Activated T-cell treated with anti-CD3 and anti-CD28 coated beads for 4 hours (primary cell): ENCODE measurements around the gene NEDD4L.
"Not testable (repeated sequence)": the region's sequence is repeated elsewhere in the genome, so short reads cannot be mapped to it uniquely, and the experiment has no call there.

ENCODE experiments used
- DNase-seq: peaks from one replicate; pipeline ENCODE4 v3.0.0-alpha.2; 2020

NEDD4L gene

GRCh38 chr18:58027341-58027740 lies 16.7 kb upstream of the NEDD4L start:
- no peak for DNase-seq

GRCh38 chr18:58028109-58028784 lies 15.8 kb upstream of the NEDD4L start:
- no peak for DNase-seq

DNA sequence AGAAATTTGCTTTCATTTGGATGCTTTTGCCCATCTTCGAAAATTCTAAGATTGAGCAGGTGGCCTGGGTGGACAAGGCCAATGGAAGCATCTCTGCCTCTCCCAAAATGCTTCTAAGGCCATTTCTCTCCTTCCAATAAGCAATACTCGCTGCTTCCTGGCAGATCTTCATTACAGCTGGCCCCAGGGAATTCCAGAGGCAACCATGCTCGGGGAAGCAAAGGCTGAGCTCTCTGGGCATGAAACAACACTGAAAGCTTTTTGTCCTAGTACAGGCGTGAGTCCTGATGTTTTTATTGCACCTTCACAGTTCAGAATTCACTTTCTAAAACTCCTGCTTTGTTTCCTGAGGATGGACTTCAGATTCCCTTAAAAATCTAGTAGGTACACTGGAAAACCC lies 11.8 kb upstream of the NEDD4L start:
- DNase-seq, result no peak

DNA sequence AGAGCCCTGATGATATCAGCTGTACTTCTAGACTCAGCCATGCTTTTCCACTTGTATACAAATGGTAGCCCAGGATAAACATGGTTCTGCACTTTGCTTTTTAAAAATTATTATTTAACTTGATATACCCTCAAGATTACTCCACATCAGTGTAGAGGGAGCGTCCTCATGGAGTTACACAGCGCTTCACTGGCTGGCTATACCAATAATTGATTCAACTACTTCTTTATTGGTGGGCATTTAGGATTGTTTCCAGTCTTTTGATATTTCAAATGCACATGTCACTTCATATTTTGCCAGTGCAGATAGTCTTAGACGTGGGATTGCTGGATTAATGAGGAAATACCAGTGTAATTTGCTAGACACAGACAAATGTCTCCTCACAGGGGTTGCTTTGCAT lies 10.8 kb upstream of the NEDD4L start:
- no peak for DNase-seq

- no peak for DNase-seq
These were observed 9.7 kb upstream of the NEDD4L start for GRCh38 chr18:58034370-58034769.

DNA sequence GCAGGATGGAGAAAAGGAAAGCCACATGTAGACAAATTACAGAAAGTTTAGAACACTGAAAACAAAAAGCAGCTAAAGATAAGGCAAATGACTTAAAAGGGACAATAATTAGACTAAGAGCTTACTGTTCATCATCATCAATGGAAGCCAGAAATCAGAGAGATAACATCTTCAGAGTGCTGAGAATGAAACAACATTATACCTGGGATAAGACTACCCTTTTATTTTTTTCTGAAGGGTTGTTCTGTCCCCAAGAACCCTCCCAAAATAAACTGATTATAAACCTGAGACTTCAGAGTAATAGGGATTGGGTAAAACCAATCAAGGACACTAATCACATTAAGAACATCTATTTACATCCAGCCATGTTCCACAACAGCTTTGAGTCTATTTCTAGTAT lies 6.9 kb upstream of the NEDD4L start:
- DNase-seq, result no peak

DNA sequence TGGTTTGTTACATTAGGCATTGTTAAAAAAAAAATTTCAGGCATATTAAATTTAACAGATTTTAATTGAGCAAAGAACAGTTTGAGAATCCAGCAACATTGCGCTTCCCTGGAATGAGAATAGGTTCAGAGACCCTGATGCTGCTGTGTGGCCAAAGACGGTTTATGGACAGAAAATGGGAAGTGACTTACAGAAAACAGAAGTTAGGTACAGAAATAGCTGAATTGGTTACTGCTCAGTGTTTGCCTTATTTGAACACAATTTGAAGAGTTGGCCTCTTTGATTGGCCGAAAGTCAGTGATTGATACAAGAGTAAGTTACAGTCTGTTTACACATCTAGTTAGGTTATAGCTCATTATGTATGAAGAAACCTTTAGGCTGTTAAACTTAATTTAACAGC lies 6.0 kb upstream of the NEDD4L start:
- no peak for DNase-seq

GRCh38 chr18:58041633-58042032 lies 2.4 kb upstream of the NEDD4L start:
- no peak for DNase-seq

DNA sequence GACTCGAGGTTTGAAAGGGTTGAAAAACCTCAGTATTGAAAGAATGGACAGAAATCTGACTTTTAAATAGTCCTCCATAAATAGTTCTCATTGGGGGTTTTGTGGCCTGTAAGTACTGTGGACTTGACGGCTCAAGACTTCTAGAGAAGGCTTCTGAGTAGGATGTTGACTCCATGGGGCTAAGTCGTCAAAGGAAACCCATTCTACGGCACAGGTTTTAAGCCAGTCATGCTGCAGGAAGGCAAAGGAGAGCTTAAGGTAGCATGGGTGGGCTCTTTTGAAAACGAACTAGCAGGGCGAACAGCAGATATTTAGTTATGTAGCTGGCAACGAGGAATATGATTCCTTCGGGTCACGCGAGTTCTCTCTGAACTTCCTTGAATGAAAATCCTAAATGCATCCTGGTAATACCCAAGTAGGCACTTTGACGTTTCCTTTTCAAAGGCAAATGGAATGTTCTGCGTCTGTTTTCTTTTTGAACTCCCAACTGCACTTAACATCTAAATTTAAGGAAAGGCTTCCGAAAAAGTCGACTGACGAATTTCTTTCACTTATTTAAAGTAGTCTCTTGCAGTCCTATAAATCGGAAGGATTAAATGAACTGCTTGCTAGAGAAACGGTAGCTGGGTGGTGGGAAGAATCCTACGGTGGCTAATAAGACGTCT lies 1.1 kb upstream of the NEDD4L start:
- DNase-seq, result no peak

- DNase-seq, result peak; percentile 22
These were observed 580 bp downstream of the NEDD4L start for GRCh38 chr18:58044370-58045241.

DNA sequence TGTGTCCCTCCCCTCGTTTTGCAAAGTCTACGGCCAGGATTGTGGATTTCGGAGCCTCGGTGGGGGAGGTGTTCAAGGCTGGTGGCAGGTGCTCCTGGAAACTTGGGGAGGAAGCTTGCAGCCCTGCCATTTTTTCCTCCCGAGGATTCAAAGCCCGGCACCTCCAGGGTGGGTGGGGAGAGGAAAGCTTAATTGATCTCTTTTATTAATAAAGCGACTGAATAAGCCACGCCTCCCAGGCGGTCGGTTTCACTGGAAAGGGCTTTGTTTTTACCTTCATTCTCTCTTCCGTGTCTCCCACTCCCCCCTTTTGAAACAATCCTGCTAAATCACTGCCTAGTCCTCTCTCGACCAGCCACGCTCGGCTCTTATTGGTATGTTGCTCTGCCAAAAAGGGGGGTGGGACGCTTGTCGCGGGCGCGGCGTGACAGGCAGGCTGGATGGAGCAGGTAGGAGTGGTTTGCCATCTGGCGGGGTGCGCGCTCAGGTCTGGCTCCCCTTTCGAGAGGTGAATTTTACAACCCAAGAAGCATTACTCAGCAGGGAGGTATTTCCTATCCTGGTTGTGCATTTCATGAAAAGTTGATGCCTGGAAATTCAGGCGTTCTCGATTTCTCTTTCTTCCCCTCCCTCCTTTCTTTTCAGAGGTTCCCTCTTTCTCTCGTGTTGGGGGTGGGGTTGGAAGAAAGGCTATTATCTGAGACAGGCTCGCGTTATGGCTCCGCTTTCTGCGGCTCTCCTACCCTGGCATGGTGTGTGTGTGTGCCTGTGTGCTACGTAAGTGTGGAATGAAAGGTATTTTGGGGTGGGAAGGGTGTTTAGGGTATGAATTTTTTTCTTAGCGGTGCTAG lies 1.4 kb downstream of the NEDD4L start:
- DNase-seq, result peak; percentile 23

- no peak for DNase-seq
These were observed 2.2 kb downstream of the NEDD4L start for GRCh38 chr18:58046093-58046793.

DNA sequence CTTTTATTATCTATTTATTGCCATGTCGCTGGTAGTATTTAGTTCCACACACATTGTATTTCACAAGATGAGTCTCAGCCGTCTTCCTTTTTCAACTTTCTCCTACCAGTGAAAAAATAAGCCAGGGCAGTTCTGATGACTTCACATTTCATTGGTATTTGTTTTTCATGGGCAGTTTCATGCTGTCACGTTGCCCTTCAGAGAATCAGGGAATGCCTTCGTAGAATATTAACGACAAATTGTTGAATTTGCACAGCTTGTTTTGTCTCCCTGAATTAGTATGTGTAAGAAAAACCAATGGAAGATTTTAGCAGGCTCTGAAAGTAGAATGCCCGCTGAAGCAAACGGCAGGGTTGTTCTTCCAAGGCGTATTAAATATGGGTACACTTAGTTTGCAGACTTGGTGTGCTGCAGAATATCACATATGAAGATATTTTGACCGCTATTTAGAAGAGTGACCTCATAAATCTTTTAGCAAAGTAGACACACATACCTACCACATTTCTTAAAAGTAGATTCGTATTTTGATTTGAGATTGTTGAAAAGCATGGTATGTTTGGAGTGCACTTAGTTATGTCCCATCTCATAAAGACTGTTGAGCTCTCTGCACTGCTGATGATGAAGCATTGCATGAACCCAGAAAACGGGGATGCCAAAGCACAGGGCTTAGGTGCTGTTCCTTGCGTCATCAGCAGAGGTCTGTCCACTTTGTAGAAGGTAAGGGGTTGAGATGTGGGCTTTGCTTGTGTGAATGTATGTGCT lies 2.9 kb downstream of the NEDD4L start:
- DNase-seq, result no peak

DNA sequence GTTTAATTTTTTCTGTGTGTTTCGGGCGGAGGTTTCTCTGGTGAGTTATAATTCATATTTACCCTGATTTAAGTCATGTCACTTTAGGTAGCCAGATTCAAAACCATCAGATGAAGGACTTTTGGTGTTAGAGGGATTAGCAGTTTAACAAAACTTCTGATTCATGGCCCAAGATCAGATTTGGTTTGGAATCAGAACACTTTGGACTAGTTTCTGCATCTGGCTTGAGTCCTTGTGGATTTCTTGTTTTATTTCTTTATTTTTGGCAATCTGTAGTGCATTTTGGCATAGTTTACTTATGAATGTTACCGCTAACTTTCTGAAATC lies 3.5 kb downstream of the NEDD4L start:
- no peak for DNase-seq

- DNase-seq, result no peak
These were observed 4.1 kb downstream of the NEDD4L start for GRCh38 chr18:58048081-58048642.

- no peak for DNase-seq
These were observed 5.1 kb downstream of the NEDD4L start for GRCh38 chr18:58049000-58049688.

DNA sequence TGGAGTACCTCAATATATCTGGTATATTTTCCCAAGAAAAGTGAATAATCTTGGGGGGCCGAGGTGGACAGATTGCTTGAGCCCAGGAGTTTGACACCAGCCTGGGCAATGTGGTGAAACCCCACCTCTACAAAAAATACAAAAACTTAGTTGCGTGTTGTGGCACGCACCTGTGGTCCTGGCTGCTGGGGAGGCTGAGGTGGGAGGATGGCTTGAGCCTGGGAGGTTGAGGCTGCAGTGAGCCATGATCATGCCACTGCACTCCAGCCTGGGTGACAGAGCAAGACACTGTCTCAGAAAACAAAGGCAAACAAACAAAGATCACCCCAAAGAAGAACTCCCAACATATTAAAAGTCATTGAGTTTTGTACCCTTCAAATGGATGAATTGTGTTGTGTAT lies 6.9 kb downstream of the NEDD4L start:
- not testable (repeated sequence) for DNase-seq

- DNase-seq, result no peak
These were observed 7.9 kb downstream of the NEDD4L start for GRCh38 chr18:58051765-58052460.

DNA sequence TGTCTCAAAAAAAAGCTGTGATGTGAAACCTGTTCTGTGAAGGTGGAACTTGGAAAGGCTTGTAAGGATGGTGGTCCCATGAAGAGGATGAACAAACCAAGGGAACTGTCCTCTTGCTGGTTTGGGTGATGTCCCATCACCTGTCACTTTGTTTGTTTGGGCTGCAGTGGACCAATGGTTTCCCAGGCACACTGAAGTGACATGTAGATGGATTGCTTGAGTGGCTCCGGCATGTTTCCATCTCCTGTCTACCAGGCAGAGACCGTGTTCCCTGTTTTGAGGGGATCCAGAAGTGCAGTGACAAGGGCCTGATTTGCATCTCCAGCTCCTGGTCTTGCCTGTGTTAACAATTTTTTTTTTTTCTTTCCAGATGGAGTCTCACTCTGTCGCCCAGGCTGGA lies 8.9 kb downstream of the NEDD4L start:
- no peak for DNase-seq
